Naive thymus-derived CD4-positive, alpha-beta T cell (primary cell): ENCODE results near the gene RABL2B. TPM values are rescaled to one million over a fixed set of nuclear protein-coding genes. Genes with fewer than 3 reads are reported as not detected.
"Not testable (repeated sequence)": the region's sequence is repeated elsewhere in the genome, so short reads cannot be mapped to it uniquely, and the experiment has no call there.

Experiments used
- ATAC-seq: fragments of 150-1000 bp; cut with Tn5 transposase; 2 replicates; pipeline ENCODE4 v1.10.0; 2021; ENCODE audit warnings: mild to moderate bottlenecking, moderate library complexity
- CTCF ChIA-PET: fragments of 350-600 bp; sonication (Branson Sonifier 250); formaldehyde crosslinking; loops from one replicate; lab custom pipeline; 2021; ENCODE audit warnings: antibody characterized with exemption; lab: Charles Lee
- POLR2A ChIA-PET: fragments of 350-600 bp; sonication (Branson Sonifier 250); formaldehyde crosslinking; loops from one replicate; lab custom pipeline; 2021; ENCODE audit warnings: antibody characterized with exemption, inconsistent platforms; lab: Charles Lee
- DNase-seq, 9 donors: peaks; one replicate each; pipeline versions ENCODE4 v3.0.0 to v3.0.0-alpha.2; 2020 to 2022; ENCODE audit warnings: mixed read lengths in 1 of 9
- H3K27ac ChIP-seq: one replicate; pipeline ENCODE4 v1.7.0; 2013; ENCODE audit warnings: mild to moderate bottlenecking, low read depth, low read length, moderate library complexity
- H3K27me3 ChIP-seq, 2 donors: one replicate each; pipeline ENCODE4 v1.7.0; 2013; ENCODE audit warnings: low read length in 2 of 2, mild to moderate bottlenecking in 2 of 2, moderate library complexity in 2 of 2; ENCODE audit not compliant: control insufficient read depth in 2 of 2, insufficient read depth in 2 of 2
- H3K36me3 ChIP-seq, 3 experiments: 1 replicate in 2 of 3; 2 replicates in 1 of 3; pipeline ENCODE4 v1.7.0; 2013; ENCODE audit warnings: low read length in 3 of 3, mild to moderate bottlenecking in 3 of 3, moderate library complexity in 1 of 3; ENCODE audit not compliant: insufficient read depth in 3 of 3, control insufficient read depth in 2 of 3
- H3K4me1 ChIP-seq, 2 donors: one replicate each; pipeline ENCODE4 v1.7.0; 2013; ENCODE audit warnings: low read length in 2 of 2, mild to moderate bottlenecking in 2 of 2, moderate library complexity in 1 of 2; ENCODE audit not compliant: control insufficient read depth in 2 of 2, insufficient read depth in 2 of 2
- H3K4me3 ChIP-seq: 2 replicates; pipeline ENCODE4 v1.7.0; 2013; ENCODE audit warnings: mild to moderate bottlenecking, low read length
- H3K9me3 ChIP-seq, 3 experiments: 1 replicate in 2 of 3; 2 replicates in 1 of 3; pipeline ENCODE4 v1.7.0; 2013; ENCODE audit warnings: low read length in 3 of 3; ENCODE audit not compliant: control insufficient read depth in 2 of 3
- H3K27ac Mint-ChIP-seq, 9 donors: one replicate each; pipeline ENCODE4 v1.8.0; 2020 to 2022; ENCODE audit warnings: mixed read lengths in 9 of 9, mild to moderate bottlenecking in 8 of 9, moderate library complexity in 5 of 9, inconsistent platforms in 2 of 9
- H3K27me3 Mint-ChIP-seq, 5 donors: one replicate each; pipeline ENCODE4 v1.8.0; 2021 to 2022; ENCODE audit warnings: mixed read lengths in 5 of 5, mild to moderate bottlenecking in 1 of 5
- H3K36me3 Mint-ChIP-seq, 5 donors: one replicate each; pipeline ENCODE4 v1.8.0; 2020 to 2022; ENCODE audit warnings: mixed read lengths in 5 of 5, mild to moderate bottlenecking in 3 of 5, inconsistent platforms in 1 of 5
- H3K4me1 Mint-ChIP-seq, 7 donors: one replicate each; pipeline ENCODE4 v1.8.0; 2020 to 2022; ENCODE audit warnings: mixed read lengths in 7 of 7, mild to moderate bottlenecking in 3 of 7, inconsistent platforms in 1 of 7
- H3K4me3 Mint-ChIP-seq, 10 donors: one replicate each; pipeline ENCODE4 v1.8.0; 2020 to 2022; ENCODE audit warnings: mild to moderate bottlenecking in 10 of 10, mixed read lengths in 10 of 10, moderate library complexity in 6 of 10, inconsistent platforms in 2 of 10
- H3K9me3 Mint-ChIP-seq, 11 donors: one replicate each; pipeline ENCODE4 v1.8.0; 2020 to 2022; ENCODE audit warnings: mixed read lengths in 11 of 11, mild to moderate bottlenecking in 4 of 11, inconsistent platforms in 1 of 11, moderate library complexity in 1 of 11
- intact Hi-C, 2 donors: fragments of 100-400 bp; cut with micrococcal nuclease; formaldehyde crosslinking; loops; one replicate each; pipeline ENCODE4 v1.15.1; 2023
- polyA plus RNA-seq, 2 donors: library from polyadenylated mRNA; unstranded; fragments of 300-500 nt; fragmentation: Illumina TruSeq; gene quantifications; one replicate each; pipeline ENCODE4 v1.2.3, GENCODE V29; 2021
- total RNA-seq, 6 experiments: library from RNA in 5 of 6; stranded (reverse) in 5 of 6; gene quantifications; 1 replicate in 5 of 6; 2 replicates in 1 of 6; pipeline ENCODE4 v1.2.3 and lab custom pipeline; 2021 to 2026

The RABL2B gene
- total and polyA plus RNA-seq, 7 experiments from 2014 or later = 24.3 to 81.7 (median 46.8) TPM

DNA sequence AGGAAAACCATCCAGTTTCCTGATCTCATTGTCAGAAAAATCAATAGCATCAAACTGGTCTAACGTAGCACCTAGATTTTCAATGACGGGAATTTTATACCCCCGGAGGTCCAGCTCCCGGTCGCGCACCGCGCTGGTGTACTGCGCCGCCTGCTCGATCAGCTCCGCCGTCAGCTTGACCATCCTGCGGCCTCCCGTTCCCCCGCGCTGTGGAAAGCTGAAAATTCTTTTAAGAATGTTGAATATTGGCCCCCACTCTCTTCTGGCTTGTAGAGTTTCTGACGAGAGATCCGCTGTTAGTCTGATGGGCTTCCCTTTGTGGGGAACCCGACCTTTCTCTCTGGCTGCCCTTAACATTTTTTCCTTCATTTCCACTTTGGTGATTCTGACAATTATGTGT, 28.2 kb downstream of the RABL2B start:
- H3K4me1 Mint-ChIP-seq = peaks cover 2 to 23% (median 20%) of the 10 kb centered on the region in 7 donors
- H3K36me3 Mint-ChIP-seq, CTCF ChIA-PET, H3K27me3 ChIP-seq, H3K4me3 ChIP-seq, H3K36me3 ChIP-seq, POLR2A ChIA-PET, H3K27ac ChIP-seq, H3K9me3 ChIP-seq, DNase-seq, ATAC-seq, intact Hi-C loops, H3K4me1 ChIP-seq: not testable (repeated sequence)
- H3K4me3 Mint-ChIP-seq = peak overlapping the region in 6 of 10 donors; percentile 16 to 79 (median 49)
- peaks cover 0 to 35% (median 0%) of the 10 kb centered on the region in 5 donors for H3K27me3 Mint-ChIP-seq
- peaks cover 0 to 22% (median 10%) of the 10 kb centered on the region in 11 donors for H3K9me3 Mint-ChIP-seq
- peak overlapping the region in 5 of 9 donors; percentile 38 to 80 (median 54) for H3K27ac Mint-ChIP-seq

- H3K27me3 ChIP-seq, H3K36me3 ChIP-seq, DNase-seq, H3K4me3 ChIP-seq, H3K27ac Mint-ChIP-seq, H3K36me3 Mint-ChIP-seq, H3K4me3 Mint-ChIP-seq, H3K27ac ChIP-seq, POLR2A ChIA-PET, intact Hi-C loops, CTCF ChIA-PET, H3K4me1 ChIP-seq, H3K9me3 ChIP-seq, H3K4me1 Mint-ChIP-seq, ATAC-seq: not testable (repeated sequence)
- peaks cover 0 to 26% (median 0%) of the 10 kb centered on the region in 5 donors for H3K27me3 Mint-ChIP-seq
- H3K9me3 Mint-ChIP-seq = peaks cover 0 to 13% (median 5%) of the 10 kb centered on the region in 11 donors
These were observed 33.9 kb downstream of the RABL2B start for GRCh38 chr22:50749302-50750074.

GRCh38 chr22:50748630-50749029, 34.8 kb downstream of the RABL2B start:
- H3K27me3 ChIP-seq, CTCF ChIA-PET, H3K36me3 Mint-ChIP-seq, H3K4me3 Mint-ChIP-seq, H3K4me3 ChIP-seq, H3K4me1 ChIP-seq, ATAC-seq, H3K9me3 ChIP-seq, H3K27ac ChIP-seq, POLR2A ChIA-PET, DNase-seq, H3K36me3 ChIP-seq, H3K27ac Mint-ChIP-seq, H3K9me3 Mint-ChIP-seq, H3K4me1 Mint-ChIP-seq, intact Hi-C loops: not testable (repeated sequence)
- H3K27me3 Mint-ChIP-seq = peaks cover 0 to 20% (median 0%) of the 10 kb centered on the region in 5 donors

DNA sequence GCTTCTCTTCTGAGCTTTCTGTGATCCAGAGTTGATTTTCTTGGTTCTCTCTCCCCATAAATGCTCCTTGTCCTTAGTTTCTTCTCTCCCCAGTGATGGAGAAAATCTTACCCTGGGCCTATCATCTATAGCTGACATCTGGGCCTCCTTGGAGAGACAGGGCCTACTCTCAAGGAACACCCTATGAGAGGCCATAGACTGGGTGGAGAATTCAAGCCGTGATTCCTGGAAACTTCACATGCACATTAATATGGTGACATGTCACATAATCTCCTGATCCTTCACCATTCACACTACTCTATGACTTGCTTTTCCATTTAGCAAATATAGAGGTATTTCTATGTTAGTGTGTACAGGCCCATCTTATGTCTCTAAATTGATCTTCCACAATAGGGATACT, 35.9 kb downstream of the RABL2B start:
- H3K27me3 ChIP-seq, CTCF ChIA-PET, H3K9me3 ChIP-seq, POLR2A ChIA-PET, H3K27ac ChIP-seq, H3K9me3 Mint-ChIP-seq, H3K27ac Mint-ChIP-seq, intact Hi-C loops, H3K36me3 ChIP-seq, H3K36me3 Mint-ChIP-seq, H3K4me3 Mint-ChIP-seq, H3K4me3 ChIP-seq, H3K4me1 ChIP-seq, H3K4me1 Mint-ChIP-seq, ATAC-seq, DNase-seq: not testable (repeated sequence)
- H3K27me3 Mint-ChIP-seq = peaks cover 0 to 12% (median 0%) of the 10 kb centered on the region in 5 donors

- H3K27ac ChIP-seq, POLR2A ChIA-PET, H3K4me1 ChIP-seq, H3K27me3 Mint-ChIP-seq, CTCF ChIA-PET, H3K4me3 Mint-ChIP-seq, H3K9me3 Mint-ChIP-seq, H3K27me3 ChIP-seq, H3K4me3 ChIP-seq, H3K4me1 Mint-ChIP-seq, DNase-seq, ATAC-seq, H3K27ac Mint-ChIP-seq, intact Hi-C loops, H3K36me3 Mint-ChIP-seq, H3K9me3 ChIP-seq, H3K36me3 ChIP-seq: not testable (repeated sequence)
These were observed 39.0 kb downstream of the RABL2B start for GRCh38 chr22:50744424-50744823.

- H3K4me3 Mint-ChIP-seq, H3K27me3 Mint-ChIP-seq, POLR2A ChIA-PET, H3K4me1 Mint-ChIP-seq, H3K27ac ChIP-seq, H3K27ac Mint-ChIP-seq, H3K9me3 Mint-ChIP-seq, H3K27me3 ChIP-seq, DNase-seq, CTCF ChIA-PET, ATAC-seq, H3K4me1 ChIP-seq, H3K36me3 ChIP-seq, intact Hi-C loops, H3K4me3 ChIP-seq, H3K36me3 Mint-ChIP-seq, H3K9me3 ChIP-seq: not testable (repeated sequence)
These were observed 42.7 kb downstream of the RABL2B start for GRCh38 chr22:50740714-50741113.

- no peak for ATAC-seq
- H3K36me3 Mint-ChIP-seq = no peaks in the 10 kb centered on the region
- no peaks in the 10 kb centered on the region for H3K9me3 Mint-ChIP-seq
- H3K27me3 Mint-ChIP-seq = peaks cover 0 to 3% (median 0%) of the 10 kb centered on the region in 5 donors
- H3K27ac ChIP-seq = no peak overlapping the region
- H3K4me3 ChIP-seq = no peak overlapping the region
- CTCF ChIA-PET = no interaction called here
- H3K4me1 ChIP-seq = no peaks in the 10 kb centered on the region
- no peaks in the 10 kb centered on the region for H3K36me3 ChIP-seq
- intact Hi-C loops = no loop called here
- H3K27me3 ChIP-seq = no peaks in the 10 kb centered on the region
- POLR2A ChIA-PET = no interaction called here
- H3K4me1 Mint-ChIP-seq = no peaks in the 10 kb centered on the region
- no peaks in the 10 kb centered on the region for H3K9me3 ChIP-seq
- no peak overlapping the region for H3K4me3 Mint-ChIP-seq
- no peak overlapping the region for H3K27ac Mint-ChIP-seq
- no peak for DNase-seq
These were observed 43.5 kb downstream of the RABL2B start for GRCh38 chr22:50739894-50740293.
